Activated CD4-positive, alpha-beta T cell treated with anti-CD3 and anti-CD28 coated beads, Interleukin-2, amount 50 U/mL, for 16 hours (primary cell): ENCODE data around the gene ZNF668.
A peak's percentile ranks its signal among the peaks of the same experiment; 100 is the strongest.
"Not testable (repeated sequence)": the region's sequence is repeated elsewhere in the genome, so short reads cannot be mapped to it uniquely, and the experiment has no call there.

Experiments
- DNase-seq: peaks from one replicate; pipeline ENCODE4 v3.0.0-alpha.2; 2020

Gene ZNF668

GRCh38 chr16:31100876-31101641 lies 27.0 kb upstream of the ZNF668 start:
- DNase-seq = not testable (repeated sequence)

DNA sequence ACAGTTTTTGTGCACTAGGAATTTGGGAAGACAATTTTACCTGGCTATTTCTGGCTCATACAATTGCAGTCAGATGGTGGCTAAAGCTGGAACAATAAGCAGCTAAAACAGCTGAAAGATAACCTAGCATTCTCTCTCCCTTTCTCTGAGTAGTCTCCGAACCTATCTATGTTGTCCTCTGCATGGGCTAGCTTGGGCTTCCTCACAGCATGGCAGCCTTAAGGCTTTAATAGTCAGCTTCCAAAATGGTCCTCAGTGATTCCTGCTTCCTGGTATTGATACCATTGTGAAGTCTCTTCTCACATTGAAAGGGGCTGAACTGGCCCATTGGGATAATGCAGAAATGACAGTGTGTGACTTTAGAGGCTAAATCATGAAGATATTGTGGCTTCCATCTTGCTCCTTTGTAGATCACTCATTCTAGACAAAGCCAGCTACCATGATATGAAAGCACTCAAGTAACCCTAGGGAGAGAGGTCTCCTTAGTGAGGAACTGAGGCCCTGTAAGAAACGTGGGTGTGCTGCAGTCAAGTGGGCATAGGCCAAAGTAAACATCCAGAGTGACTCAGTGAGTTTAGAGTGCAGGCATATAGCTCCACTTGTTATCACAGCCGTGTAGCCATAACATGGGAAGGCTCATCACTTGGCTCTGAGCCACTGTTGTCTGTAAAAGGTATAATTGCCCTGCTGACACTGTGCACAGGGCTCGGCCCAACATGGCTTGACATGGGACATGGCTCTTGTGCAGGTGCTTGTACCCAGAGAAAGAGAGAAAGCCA lies 26.0 kb upstream of the ZNF668 start:
- no peak for DNase-seq

DNA sequence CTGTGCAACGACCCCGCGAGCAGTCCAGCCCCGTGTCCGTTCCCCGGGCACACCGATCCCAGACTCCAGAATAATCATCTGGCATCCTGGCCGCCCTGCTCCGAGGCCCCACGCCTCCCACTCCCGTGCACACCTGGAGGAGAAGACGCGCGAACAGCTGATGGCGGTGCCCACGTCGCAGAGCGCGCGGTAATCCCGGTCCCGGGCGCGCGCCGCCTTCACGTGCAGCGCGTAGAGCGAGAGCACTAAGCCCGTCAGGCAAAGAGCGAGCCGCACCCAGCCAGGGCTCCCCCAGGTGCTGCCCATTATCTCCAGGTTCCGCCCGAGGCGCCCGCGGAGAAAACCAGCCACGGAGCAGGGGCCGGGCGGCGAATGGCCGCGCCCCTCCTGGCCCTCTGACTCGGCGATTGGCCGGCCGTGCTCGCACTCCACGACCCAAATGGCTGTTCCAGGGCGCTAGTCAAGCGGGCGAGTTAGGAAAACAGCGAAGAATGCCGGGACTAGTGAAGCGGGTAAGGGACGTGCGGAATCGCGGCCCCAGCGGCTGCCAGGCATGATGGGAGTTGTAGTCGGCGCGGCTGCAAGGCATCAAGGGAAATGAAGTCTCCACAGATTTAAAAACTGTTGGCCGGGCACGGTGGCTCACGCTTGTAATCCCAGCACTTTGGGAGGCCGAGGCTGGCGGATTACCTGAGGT lies 20.5 kb upstream of the ZNF668 start, which contains the start of gene VKORC1:
Gene VKORC1 (minus strand): TSS at position 374 of the 697 bp plus-strand sequence. CDS start 68 bp downstream, at position 306.
- peak; percentile 96 for DNase-seq

GRCh38 chr16:31094088-31094423 lies 20.0 kb upstream of the ZNF668 start:
- no peak for DNase-seq

GRCh38 chr16:31093132-31093703 lies 19.2 kb upstream of the ZNF668 start:
- no peak for DNase-seq

DNA sequence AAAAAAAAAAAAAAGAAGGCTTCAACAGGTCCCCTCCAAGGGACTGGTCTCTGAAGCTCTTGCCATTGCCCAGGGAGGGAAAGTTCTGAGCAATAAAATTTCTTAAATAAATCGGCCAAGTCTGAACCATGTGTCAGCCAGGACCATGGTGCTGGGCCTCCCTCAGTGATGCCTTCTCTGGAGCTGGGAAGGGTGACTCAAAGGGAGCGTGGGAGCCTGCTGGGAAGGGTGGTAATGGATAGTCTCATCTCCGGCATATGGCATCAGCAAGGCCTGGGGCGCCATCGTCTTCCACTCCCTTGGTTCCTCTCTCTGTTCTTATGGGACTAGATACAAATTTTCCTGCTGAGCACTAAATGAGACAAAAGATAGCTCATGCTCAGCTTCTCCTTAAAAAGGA lies 18.3 kb upstream of the ZNF668 start:
- DNase-seq = no peak

DNA sequence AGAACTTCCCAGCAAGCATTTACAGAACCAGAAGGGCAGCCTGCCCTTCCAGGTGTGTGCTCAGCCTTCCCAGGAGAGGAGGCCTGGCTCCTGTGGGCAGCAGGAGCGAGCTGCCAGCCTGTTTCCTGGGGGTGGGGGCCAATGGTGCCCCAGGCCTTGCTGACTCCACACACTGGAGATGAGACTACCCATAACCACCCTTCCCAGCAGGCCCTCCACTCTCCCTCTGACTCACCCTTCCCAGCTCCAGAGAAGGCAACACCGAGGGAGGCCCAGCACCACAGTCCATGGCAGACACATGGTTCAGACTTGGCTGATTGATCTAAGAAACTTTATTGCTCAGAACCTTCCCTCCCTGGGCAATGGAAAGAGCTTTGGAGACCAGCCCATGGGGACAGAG lies 16.5 kb upstream of the ZNF668 start:
- DNase-seq = no peak

DNA sequence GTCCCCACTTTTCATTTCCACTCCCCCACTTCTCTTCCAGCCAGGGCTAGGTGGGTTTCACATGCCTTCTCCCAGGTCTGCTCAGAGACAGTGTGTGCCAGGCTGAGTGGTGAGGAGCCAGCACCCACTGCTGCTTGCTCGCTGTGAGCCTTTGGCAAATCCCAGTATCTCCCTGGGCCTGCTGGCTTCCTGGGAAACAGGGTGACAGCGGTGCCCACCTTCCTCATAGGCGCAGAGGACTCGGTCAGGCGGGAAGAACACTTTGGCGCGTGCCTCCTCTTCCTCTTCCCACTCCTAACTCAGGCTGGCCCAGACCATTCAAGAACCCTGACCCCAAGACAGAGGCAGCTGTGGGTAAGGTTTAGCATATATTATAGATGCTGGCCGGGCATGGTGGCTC lies 15.2 kb upstream of the ZNF668 start:
- DNase-seq = no peak

DNA sequence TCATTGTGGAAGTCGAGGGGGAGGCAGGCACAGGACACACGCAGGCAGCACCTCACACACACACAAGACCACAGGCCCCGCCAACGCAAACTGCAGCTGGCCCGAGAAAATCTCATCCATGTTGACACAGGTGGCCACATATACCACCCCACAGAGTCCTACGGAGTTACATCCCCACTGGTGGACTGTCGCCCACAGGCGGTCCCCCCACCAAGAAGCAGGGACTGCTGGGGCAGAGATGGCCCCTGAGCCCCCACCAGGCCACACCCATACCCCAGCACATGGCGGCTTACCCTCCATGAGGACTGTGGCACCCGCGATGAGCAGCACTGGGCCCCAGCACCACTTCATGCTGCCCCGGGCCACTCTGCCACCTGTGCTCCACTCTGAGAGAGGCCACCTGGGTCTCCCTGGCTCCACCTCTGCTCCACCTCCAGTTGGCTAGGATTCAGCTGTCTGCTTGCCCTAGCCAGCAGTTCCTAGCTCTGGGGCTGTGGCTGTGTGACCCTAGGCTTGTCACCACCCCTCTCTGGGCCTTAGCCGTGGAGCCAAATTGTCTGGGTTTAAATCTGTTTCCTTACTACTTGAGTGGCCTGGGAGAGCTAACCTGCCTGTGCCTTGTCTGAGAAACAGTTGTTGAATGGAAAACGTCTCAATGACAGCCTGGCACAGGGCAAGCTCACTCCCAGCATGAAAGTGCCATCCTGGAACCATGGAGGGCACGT lies 14.6 kb upstream of the ZNF668 start, which contains the start of gene PRSS53:
Gene PRSS53 (minus strand): TSS at position 485 of the 725 bp plus-strand sequence. CDS start 134 bp downstream, at position 351.
- no peak for DNase-seq

- DNase-seq = no peak
These were observed 13.9 kb upstream of the ZNF668 start for GRCh38 chr16:31087971-31088370.

GRCh38 chr16:31087481-31087880 lies 13.4 kb upstream of the ZNF668 start:
- no peak for DNase-seq

- no peak for DNase-seq
These were observed 12.5 kb upstream of the ZNF668 start for GRCh38 chr16:31086629-31086906.

GRCh38 chr16:31085873-31086628 lies 12.0 kb upstream of the ZNF668 start:
- no peak for DNase-seq

- DNase-seq = no peak
These were observed 11.4 kb upstream of the ZNF668 start for GRCh38 chr16:31085411-31085810.

- DNase-seq = no peak
These were observed 10.7 kb upstream of the ZNF668 start for GRCh38 chr16:31084584-31085302.

DNA sequence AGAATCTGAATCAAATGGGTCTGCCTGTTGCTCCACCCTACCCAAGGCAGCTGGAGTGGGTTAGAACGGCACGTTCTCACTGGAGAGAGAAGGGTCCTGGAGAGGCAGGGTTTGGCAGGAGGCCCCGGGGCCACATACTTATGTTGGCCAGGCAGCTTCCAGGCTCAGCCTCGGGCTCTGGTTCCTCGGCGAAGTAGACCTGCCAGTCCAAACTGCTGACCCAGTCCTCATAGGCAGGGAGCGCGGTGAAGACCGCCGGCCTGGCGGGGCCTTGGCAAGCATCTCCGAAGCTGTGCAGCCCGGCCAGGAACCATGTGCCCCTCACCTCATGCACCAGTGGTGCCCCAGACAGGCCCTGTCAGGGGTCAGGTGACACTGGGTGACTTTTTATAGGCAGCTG lies 9.9 kb upstream of the ZNF668 start:
- no peak for DNase-seq

GRCh38 chr16:31083556-31083955 lies 9.5 kb upstream of the ZNF668 start:
- DNase-seq = no peak

- no peak for DNase-seq
These were observed 9.0 kb upstream of the ZNF668 start for GRCh38 chr16:31083081-31083480.

- DNase-seq = no peak
These were observed 8.5 kb upstream of the ZNF668 start for GRCh38 chr16:31082368-31083045.
